ENCODE measurements around the gene SMYD1. TPM values are rescaled to one million over a fixed set of nuclear protein-coding genes. Genes with fewer than 3 reads are reported as not detected.

Gene SMYD1
- total and polyA plus RNA-seq, 2 donors from 2014 or later: not detected

DNA sequence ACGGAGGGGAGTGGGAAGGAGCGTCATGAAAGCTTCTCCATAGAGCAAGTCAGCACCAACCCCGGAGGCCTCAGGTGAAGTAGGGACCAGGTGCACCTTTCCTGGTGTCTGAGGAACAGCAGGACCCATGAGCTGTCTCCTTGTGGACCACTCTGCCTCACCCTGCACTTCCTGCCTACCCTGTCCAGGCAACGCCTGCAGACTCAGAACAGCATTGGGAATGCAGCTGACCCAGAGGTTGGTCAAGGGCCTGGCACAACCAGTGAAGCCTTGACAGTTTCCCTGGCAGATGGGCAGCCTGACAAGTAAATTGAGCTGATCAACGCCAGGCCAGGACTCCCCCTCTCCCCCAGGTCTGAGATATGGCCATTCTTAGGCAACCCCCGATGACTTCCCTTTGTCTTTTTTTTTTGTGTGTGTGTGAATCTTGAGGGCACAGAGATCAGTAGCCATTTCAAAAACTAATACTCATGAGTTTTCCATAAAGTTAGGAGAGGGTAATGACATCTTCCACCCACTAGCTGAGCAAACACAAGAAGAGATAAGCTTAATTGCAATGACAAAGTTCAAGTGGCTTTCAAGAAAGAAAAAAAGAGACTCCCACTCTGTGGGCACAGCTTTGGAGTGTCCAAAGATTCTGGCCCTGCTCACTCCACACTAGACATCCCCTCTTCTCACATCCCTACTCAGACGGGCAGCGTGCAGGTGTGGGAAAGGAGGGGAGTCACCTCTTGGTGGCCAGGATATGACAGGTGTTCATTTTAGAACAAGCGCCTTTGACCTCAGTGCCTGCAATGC is 63.8 kb downstream of the SMYD1 start:
- Histone ChIP-seq H3K27me3 (ENCODE audit: control insufficient read depth, insufficient read depth, low read length) (no peaks in the 10 kb centered on the region), H3K4me1 (ENCODE audit: control insufficient read depth in 2 of 3, insufficient read depth in 2 of 3, low read depth in 1 of 3, low read length in 3 of 3) (no peaks in the 10 kb centered on the region), H3K9me3 (ENCODE audit: control insufficient read depth in 2 of 3, insufficient read depth in 1 of 3, low read length in 3 of 3) (no peaks in the 10 kb centered on the region), H3K27ac (ENCODE audit: low read depth in 2 of 2, low read length in 2 of 2) (no peak overlapping the region), H3K4me3 (ENCODE audit: low read length in 3 of 3) (no peak overlapping the region), H3K36me3 (ENCODE audit: control insufficient read depth in 2 of 3, insufficient read depth in 3 of 3, low read length in 3 of 3) (no peaks in the 10 kb centered on the region), H3K9ac (ENCODE audit: low read length in 3 of 3) (no peak overlapping the region)
- no peak for FAIRE-seq
- TF ChIP-seq, protein P1, sequence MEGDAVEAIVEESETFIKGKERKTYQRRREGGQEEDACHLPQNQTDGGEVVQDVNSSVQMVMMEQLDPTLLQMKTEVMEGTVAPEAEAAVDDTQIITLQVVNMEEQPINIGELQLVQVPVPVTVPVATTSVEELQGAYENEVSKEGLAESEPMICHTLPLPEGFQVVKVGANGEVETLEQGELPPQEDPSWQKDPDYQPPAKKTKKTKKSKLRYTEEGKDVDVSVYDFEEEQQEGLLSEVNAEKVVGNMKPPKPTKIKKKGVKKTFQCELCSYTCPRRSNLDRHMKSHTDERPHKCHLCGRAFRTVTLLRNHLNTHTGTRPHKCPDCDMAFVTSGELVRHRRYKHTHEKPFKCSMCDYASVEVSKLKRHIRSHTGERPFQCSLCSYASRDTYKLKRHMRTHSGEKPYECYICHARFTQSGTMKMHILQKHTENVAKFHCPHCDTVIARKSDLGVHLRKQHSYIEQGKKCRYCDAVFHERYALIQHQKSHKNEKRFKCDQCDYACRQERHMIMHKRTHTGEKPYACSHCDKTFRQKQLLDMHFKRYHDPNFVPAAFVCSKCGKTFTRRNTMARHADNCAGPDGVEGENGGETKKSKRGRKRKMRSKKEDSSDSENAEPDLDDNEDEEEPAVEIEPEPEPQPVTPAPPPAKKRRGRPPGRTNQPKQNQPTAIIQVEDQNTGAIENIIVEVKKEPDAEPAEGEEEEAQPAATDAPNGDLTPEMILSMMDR (IDR thresholded peaks at IDR 0.05; ENCODE audit: borderline replicate concordance, extremely low read depth, insufficient read depth): no peak
- intact Hi-C loops (cut with DNase I): no loop called here
- no peak for DNase-seq

DNA sequence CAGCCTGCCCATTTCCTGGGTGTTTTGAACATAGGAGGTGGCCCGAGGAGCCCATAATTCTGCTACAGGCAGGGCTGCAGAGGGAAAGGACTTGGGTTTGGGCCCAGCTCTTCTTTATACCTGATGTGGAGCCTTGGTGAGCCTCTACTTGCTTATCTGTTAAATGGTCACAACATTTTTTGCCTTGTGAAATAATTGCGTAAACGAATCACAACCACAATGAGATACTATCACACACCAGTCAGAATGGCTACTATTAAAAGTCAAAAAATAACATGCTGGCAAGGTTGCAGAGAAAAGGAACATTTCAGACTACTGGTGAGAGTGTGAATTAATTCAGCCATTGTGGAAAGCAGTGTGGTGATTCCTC is 64.4 kb downstream of the SMYD1 start:
- Histone ChIP-seq H3K36me3 (ENCODE audit: control insufficient read depth in 2 of 3, insufficient read depth in 3 of 3, low read length in 3 of 3) (no peaks in the 10 kb centered on the region), H3K27ac (ENCODE audit: low read depth in 2 of 2, low read length in 2 of 2) (no peak overlapping the region), H3K4me3 (ENCODE audit: low read length in 3 of 3) (no peak overlapping the region), H3K27me3 (ENCODE audit: control insufficient read depth, insufficient read depth, low read length) (no peaks in the 10 kb centered on the region), H3K4me1 (ENCODE audit: control insufficient read depth in 2 of 3, insufficient read depth in 2 of 3, low read depth in 1 of 3, low read length in 3 of 3) (no peaks in the 10 kb centered on the region), H3K9me3 (ENCODE audit: control insufficient read depth in 2 of 3, insufficient read depth in 1 of 3, low read length in 3 of 3) (no peaks in the 10 kb centered on the region), H3K9ac (ENCODE audit: low read length in 3 of 3) (no peak overlapping the region)
- DNase-seq: no peak
- intact Hi-C loops (cut with DNase I): no loop called here
- TF ChIP-seq, protein P1 (IDR thresholded peaks at IDR 0.05; ENCODE audit: borderline replicate concordance, extremely low read depth, insufficient read depth): no peak
- FAIRE-seq: no peak

DNA sequence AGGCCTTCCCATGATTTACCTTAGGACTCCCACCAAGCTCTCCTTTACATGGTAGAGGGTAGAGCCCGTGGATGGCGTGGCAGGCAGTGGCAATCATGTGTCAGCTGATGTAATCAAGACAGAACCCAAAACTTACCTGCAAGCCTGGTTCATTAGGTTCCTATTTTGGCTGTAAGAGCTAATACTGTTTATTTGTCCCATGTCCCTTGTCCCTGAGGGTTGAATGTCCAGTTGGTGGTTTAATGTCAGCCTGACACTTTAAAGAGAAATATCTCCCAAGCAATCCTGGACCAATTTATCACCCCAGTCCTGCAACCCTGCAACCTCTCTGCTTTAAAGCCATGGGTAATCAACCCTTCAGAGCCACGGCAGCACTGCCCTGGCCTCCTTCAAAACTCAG is 66.2 kb downstream of the SMYD1 start:
- FAIRE-seq (no peak), DNase-seq (no peak)
- intact Hi-C loops (cut with DNase I): no loop called here
- H3K27me3 ChIP-seq (ENCODE audit: control insufficient read depth, insufficient read depth, low read length): no peaks in the 10 kb centered on the region
- H3K27ac ChIP-seq (ENCODE audit: low read depth in 2 of 2, low read length in 2 of 2): no peak overlapping the region
- H3K36me3 ChIP-seq (ENCODE audit: control insufficient read depth in 2 of 3, insufficient read depth in 3 of 3, low read length in 3 of 3): no peaks in the 10 kb centered on the region
- H3K4me1 ChIP-seq (ENCODE audit: control insufficient read depth in 2 of 3, insufficient read depth in 2 of 3, low read depth in 1 of 3, low read length in 3 of 3): peaks cover 0 to 3% (median 0%) of the 10 kb centered on the region in 3 donors
- TF ChIP-seq, protein P1 (IDR thresholded peaks at IDR 0.05; ENCODE audit: borderline replicate concordance, extremely low read depth, insufficient read depth): no peak
- H3K9me3 ChIP-seq (ENCODE audit: control insufficient read depth in 2 of 3, insufficient read depth in 1 of 3, low read length in 3 of 3): no peaks in the 10 kb centered on the region
- H3K4me3 ChIP-seq (ENCODE audit: low read length in 3 of 3): no peak overlapping the region
- no peak overlapping the region for H3K9ac ChIP-seq (ENCODE audit: low read length in 3 of 3)
